K562 (cell line): ENCODE results near the gene DNER. TPM values are rescaled to one million over a fixed set of nuclear protein-coding genes. Genes with fewer than 3 reads are reported as not detected.

Experiments used
- ATAC-seq: fragments of 200-7000 bp; cut with Tn5 transposase; 3 replicates; pipeline ENCODE4 v1.9.1; 2020; ENCODE audit warnings: moderate library complexity
- BruUV-seq: library from RNA; stranded (reverse); fragments of 400-500 nt; replicated peaks from 2 replicates; lab custom pipeline; 2021; lab: Mats Ljungman, UMichigan
- CTCF ChIA-PET: fragments of 300-600 bp; formaldehyde crosslinking; extraction: SDS; loops from one replicate; lab custom pipeline; 2021; ENCODE audit warnings: low intra/inter-chr PET ratio; lab: Yijun Ruan, JAX
- POLR2A ChIA-PET: fragments of 300-600, 350-650 bp; sonication (Branson Sonifier 250); formaldehyde crosslinking; extraction: SDS; loops from one replicate; lab custom pipeline; 2021; ENCODE audit warnings: antibody characterized with exemption, inconsistent platforms; lab: Yijun Ruan, JAX
- DNase-seq, 4 experiments: peaks; one replicate each; pipeline versions ENCODE4 v3.0.0 to v3.0.0-alpha.2; 2011 to 2018; ENCODE audit warnings: low spot score in 3 of 4, mixed read lengths in 3 of 4; ENCODE audit errors: extremely low read depth in 1 of 4
- FAIRE-seq: peaks from 2 replicates; lab custom pipeline; 2011; peaks lifted over from hg19 to GRCh38; lab: Jason Lieb, UNC
- H2AFZ ChIP-seq: 2 replicates; pipeline ENCODE4 v1.6.0; 2011; ENCODE audit warnings: low read depth, low read length, control low read depth, inconsistent platforms
- H3K27ac ChIP-seq: fragments of 200-600 bp; 3 replicates; pipeline ENCODE4 v1.8.0; 2011; ENCODE audit warnings: low read depth, mild to moderate bottlenecking, control low read depth, inconsistent platforms, low read length, moderate library complexity, mixed read lengths; ENCODE audit errors: extremely low read depth
- H3K27me3 ChIP-seq, 2 experiments: fragments of 300-600 bp in 1 of 2; 2 replicates in 1 of 2; 3 replicates in 1 of 2; pipeline versions ENCODE4 v1.6.0 to v1.8.0; 2011; ENCODE audit warnings: inconsistent platforms in 2 of 2, low read length in 2 of 2, mild to moderate bottlenecking in 1 of 2, mixed read lengths in 1 of 2, moderate library complexity in 1 of 2; ENCODE audit not compliant: control insufficient read depth in 2 of 2, insufficient read depth in 2 of 2
- H3K36me3 ChIP-seq: fragments of 300-600 bp; 3 replicates; pipeline ENCODE4 v1.8.0; 2011; ENCODE audit warnings: mild to moderate bottlenecking, low read length, inconsistent platforms; ENCODE audit not compliant: control insufficient read depth, insufficient read depth
- H3K4me1 ChIP-seq, 2 experiments: fragments of 200-600 bp in 1 of 2; replicated peaks in 1 of 2; 2 replicates in 1 of 2; 3 replicates in 1 of 2; pipeline versions ENCODE4 v1.5.1 to v1.8.0; 2011; ENCODE audit warnings: inconsistent platforms in 2 of 2, low read length in 2 of 2, mild to moderate bottlenecking in 1 of 2, mixed read lengths in 1 of 2, moderate library complexity in 1 of 2; ENCODE audit not compliant: control insufficient read depth in 2 of 2, insufficient read depth in 2 of 2
- H3K4me2 ChIP-seq: 2 replicates; pipeline ENCODE4 v1.6.1; 2011; ENCODE audit warnings: low read length, control low read depth, inconsistent platforms, mixed read lengths; ENCODE audit not compliant: insufficient read depth
- H3K4me3 ChIP-seq: fragments of 200-600 bp; sonication (generic), shearing (Covaris generic); 2 replicates; pipeline ENCODE4 v1.5.1; 2016; ENCODE audit warnings: control low read depth, inconsistent platforms
- H3K79me2 ChIP-seq: fragments of 200-600 bp; 3 replicates; pipeline ENCODE4 v1.8.0; 2011; ENCODE audit warnings: low read length, inconsistent platforms; ENCODE audit not compliant: control insufficient read depth, insufficient read depth
- H3K9ac ChIP-seq, 2 experiments: 2 replicates each; pipeline versions ENCODE4 v1.6.0 to v1.6.1; 2011; ENCODE audit warnings: low read depth in 2 of 2, low read length in 2 of 2, control low read depth in 1 of 2, inconsistent platforms in 1 of 2, mild to moderate bottlenecking in 1 of 2, mixed read lengths in 1 of 2; ENCODE audit not compliant: insufficient read depth in 1 of 2
- H3K9me1 ChIP-seq: one replicate; pipeline ENCODE4 v1.6.0; 2011; ENCODE audit warnings: inconsistent platforms, mild to moderate bottlenecking, low read length, moderate library complexity; ENCODE audit not compliant: control insufficient read depth, insufficient read depth
- H3K9me3 ChIP-seq: replicated peaks from 2 replicates; pipeline ENCODE4 v1.5.1; 2011; ENCODE audit warnings: low read depth, low read length, inconsistent platforms; ENCODE audit not compliant: control insufficient read depth, insufficient read depth
- H4K20me1 ChIP-seq: replicated peaks from 2 replicates; pipeline ENCODE4 v1.6.1; 2011; ENCODE audit warnings: low read length, inconsistent platforms, mixed read lengths; ENCODE audit not compliant: control insufficient read depth, insufficient read depth
- BRF1 ChIP-seq: IDR thresholded peaks from 3 replicates; pipeline ENCODE4 v1.6.1; 2011; ENCODE audit warnings: borderline replicate concordance, mild to moderate bottlenecking; ENCODE audit not compliant: insufficient read length; ENCODE audit errors: extremely low read depth
- C11orf30 ChIP-seq: fragments of 450-650 bp; IDR thresholded peaks from 2 replicates; pipeline ENCODE4 v1.6.1; 2016; ENCODE audit warnings: low read depth, mild to moderate bottlenecking
- MAFG ChIP-seq: fragments of 450-650 bp; conservative IDR thresholded peaks from 2 replicates; pipeline ENCODE4 v1.6.1; 2016; ENCODE audit warnings: missing genetic modification characterization, missing compliant biosample characterization
- NCOA4 ChIP-seq: fragments of 450-650 bp; IDR thresholded peaks from 2 replicates; pipeline ENCODE4 v1.6.1; 2018; ENCODE audit warnings: mild to moderate bottlenecking; ENCODE audit not compliant: partially characterized antibody
- NFXL1 ChIP-seq: fragments of 450-650 bp; formaldehyde crosslinking; IDR thresholded peaks from 2 replicates; pipeline ENCODE4 v1.4.0; 2021; ENCODE audit warnings: mild to moderate bottlenecking
- NFYB ChIP-seq: IDR thresholded peaks from 2 replicates; pipeline ENCODE4 v1.6.1; 2011; ENCODE audit warnings: mild to moderate bottlenecking, moderate library complexity; ENCODE audit not compliant: insufficient read length; ENCODE audit errors: extremely low read depth
- POLR2B ChIP-seq: fragments of 450-650 bp; IDR thresholded peaks from 2 replicates; pipeline ENCODE4 v1.6.1; 2018; ENCODE audit warnings: low read depth; ENCODE audit not compliant: partially characterized antibody
- TAF9B ChIP-seq: fragments of 450-650 bp; IDR thresholded peaks from 2 replicates; pipeline ENCODE4 v1.6.1; 2018; ENCODE audit warnings: mild to moderate bottlenecking; ENCODE audit not compliant: partially characterized antibody
- ZFP1 ChIP-seq: fragments of 450-650 bp; formaldehyde crosslinking; IDR thresholded peaks from 2 replicates; pipeline ENCODE4 v1.4.0; 2020; ENCODE audit warnings: mild to moderate bottlenecking, mixed read lengths
- ZNF316 ChIP-seq: fragments of 450-650 bp; IDR thresholded peaks from 2 replicates; pipeline ENCODE4 v1.6.1; 2016
- WGBS: fragments of 100-300 bp; shearing (Covaris generic); methylation state at CpG from one replicate; pipeline ENCODE4 v1.1.6; 2016; ENCODE audit warnings: low coverage, mixed read lengths; ENCODE audit not compliant: insufficient coverage; ENCODE audit errors: missing lambda C conversion rate; 5-methylcytosine and 5-hydroxymethylcytosine counted together
- in situ Hi-C: fragments of 300-500 bp; cut with MboI; formaldehyde crosslinking; loops from 4 replicates; pipeline ENCODE4 v1.15.0; 2018; ENCODE audit warnings: inconsistent platforms, mixed read lengths
- intact Hi-C: fragments of 100-400 bp; cut with micrococcal nuclease; formaldehyde crosslinking; loops from 2 replicates; pipeline ENCODE4 v1.14.2; 2022
- polyA plus RNA-seq, 8 experiments: library from polyadenylated mRNA; depleted of rRNA in 4 of 8; stranded (reverse) in 5 of 8; unstranded in 3 of 8; fragments of >200 nt; fragmentation: Nextera tagmentation in 2 of 8; fragmentation: Illumina TruSeq in 1 of 8; extraction: Ambion mirVana in 2 of 8; extraction: Trizol in 1 of 8; gene quantifications; 2 replicates each; pipeline versions ENCODE4 v1.2.1 to v1.2.3, GENCODE V29; 2011 to 2014; ENCODE audit warnings: inconsistent platforms in 1 of 8, missing spikeins in 1 of 8
- total RNA-seq, 7 experiments: library from RNA; depleted of rRNA in 6 of 7; stranded (reverse); fragments of >200 nt in 6 of 7; fragmentation: Illumina TruSeq in 2 of 7; extraction: Trizol in 2 of 7; gene quantifications; 2 replicates each; pipeline versions ENCODE4 v1.2.1 to v1.2.3, GENCODE V29; 2011 to 2021; ENCODE audit warnings: low replicate concordance in 1 of 7
- TF ChIP-seq, protein P1 (sequence below), 2 experiments: fragments of 450-650 bp in 1 of 2; sonication (generic) in 1 of 2; formaldehyde crosslinking; conservative IDR thresholded peaks; 2 replicates each; pipeline versions ENCODE4 v1.4.0 to v1.8.1; 2020 to 2022; ENCODE audit warnings: mild to moderate bottlenecking in 1 of 2, missing genetic modification reagents in 1 of 2
- TF ChIP-seq, protein P2 (sequence below): fragments of 150-350 bp; conservative IDR thresholded peaks from 2 replicates; pipeline ENCODE4 v1.6.1; 2014; ENCODE audit warnings: low read length

DNER gene
- total and polyA plus RNA-seq, 9 of the 15 experiments (the other 6 are each of a cell fraction or from before 2014, with no cell fraction given): not detected

DNA sequence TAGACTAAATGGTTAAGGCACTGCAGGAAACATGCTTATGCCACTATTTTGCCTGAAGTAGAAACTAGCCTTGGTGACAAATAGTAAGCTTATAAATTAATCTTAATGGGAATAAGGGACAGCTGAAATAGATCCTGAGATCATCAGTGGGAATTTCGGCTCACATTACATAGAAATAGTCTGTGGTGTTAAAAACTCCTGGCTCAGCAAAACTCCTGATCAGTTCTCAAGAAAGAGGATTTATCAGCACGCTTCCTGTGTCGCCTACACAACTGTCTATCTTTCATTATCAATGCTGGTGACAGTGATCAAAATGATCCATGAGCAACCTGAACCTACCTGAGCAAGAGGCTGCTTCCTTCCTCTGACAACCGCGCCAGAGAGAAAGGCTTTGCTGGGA is 17.0 kb upstream of the DNER start:
- Histone ChIP-seq H4K20me1 (no peaks in the 10 kb centered on the region), H3K4me1 (no peaks in the 10 kb centered on the region; a peak in 1 of 5 replicates), H3K79me2 (no peaks in the 10 kb centered on the region), H3K9me1 (no peaks in the 10 kb centered on the region), H3K27ac (no peak overlapping the region), H3K4me2 (no peak overlapping the region), H3K27me3 (no peaks in the 10 kb centered on the region; a peak in 1 of 5 replicates), H3K36me3 (no peaks in the 10 kb centered on the region), H3K9me3 (no peaks in the 10 kb centered on the region), H3K4me3 (no peak overlapping the region), H2AFZ (no peak overlapping the region), H3K9ac (no peak overlapping the region)
- TF ChIP-seq ZNF316 (peak; percentile 26; the same call in 1 of the 2 replicates), MAFG (tag) (peak; percentile 51), C11orf30 (0 out of 2 replicates have a peak, but pooled peaks have one; percentile 10), POLR2B (no peak)
- TF ChIP-seq, protein P1, sequence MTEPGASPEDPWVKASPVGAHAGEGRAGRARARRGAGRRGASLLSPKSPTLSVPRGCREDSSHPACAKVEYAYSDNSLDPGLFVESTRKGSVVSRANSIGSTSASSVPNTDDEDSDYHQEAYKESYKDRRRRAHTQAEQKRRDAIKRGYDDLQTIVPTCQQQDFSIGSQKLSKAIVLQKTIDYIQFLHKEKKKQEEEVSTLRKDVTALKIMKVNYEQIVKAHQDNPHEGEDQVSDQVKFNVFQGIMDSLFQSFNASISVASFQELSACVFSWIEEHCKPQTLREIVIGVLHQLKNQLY (CRISPR knock-in tag; conservative IDR thresholded peaks at IDR 0.05): no peak
- no peak for DNase-seq
- in situ Hi-C loops: no loop called here
- ChIA-PET POLR2A (no interaction called here), CTCF (no interaction called here)
- no peak for ATAC-seq
- intact Hi-C loops: no loop called here
- 4% methylated on average over 5 of the region's 5 CpGs for WGBS
- BruUV-seq: no TSS peak
- FAIRE-seq: no peak

DNA sequence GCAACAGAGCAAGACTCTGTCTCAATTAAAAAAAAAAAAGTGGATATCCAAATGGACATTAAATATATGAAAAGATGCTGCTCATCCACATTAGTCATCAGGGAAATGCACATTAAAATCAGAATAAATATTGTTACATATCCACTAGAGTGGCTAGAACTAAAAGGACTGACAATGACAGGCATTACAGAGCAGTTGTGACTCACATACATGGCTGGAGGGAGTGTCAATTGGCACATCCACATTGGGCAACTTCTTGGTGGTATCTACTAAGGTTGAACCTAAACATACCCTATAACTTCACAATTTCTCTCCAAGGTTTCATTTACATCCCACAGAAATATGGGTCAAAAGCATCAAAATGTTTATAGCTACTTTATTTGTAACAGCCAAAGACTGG is 14.0 kb upstream of the DNER start:
- no TSS peak for BruUV-seq
- no peak overlapping the region for H3K27ac ChIP-seq
- TF ChIP-seq BRF1: no peak
- no peak for TF ChIP-seq TAF9B
- TF ChIP-seq NFYB: no peak
- TF ChIP-seq NFXL1 (CRISPR knock-in tag): no peak
- no peak for TF ChIP-seq ZFP1
- no peak for TF ChIP-seq NCOA4
- TF ChIP-seq, protein P2, sequence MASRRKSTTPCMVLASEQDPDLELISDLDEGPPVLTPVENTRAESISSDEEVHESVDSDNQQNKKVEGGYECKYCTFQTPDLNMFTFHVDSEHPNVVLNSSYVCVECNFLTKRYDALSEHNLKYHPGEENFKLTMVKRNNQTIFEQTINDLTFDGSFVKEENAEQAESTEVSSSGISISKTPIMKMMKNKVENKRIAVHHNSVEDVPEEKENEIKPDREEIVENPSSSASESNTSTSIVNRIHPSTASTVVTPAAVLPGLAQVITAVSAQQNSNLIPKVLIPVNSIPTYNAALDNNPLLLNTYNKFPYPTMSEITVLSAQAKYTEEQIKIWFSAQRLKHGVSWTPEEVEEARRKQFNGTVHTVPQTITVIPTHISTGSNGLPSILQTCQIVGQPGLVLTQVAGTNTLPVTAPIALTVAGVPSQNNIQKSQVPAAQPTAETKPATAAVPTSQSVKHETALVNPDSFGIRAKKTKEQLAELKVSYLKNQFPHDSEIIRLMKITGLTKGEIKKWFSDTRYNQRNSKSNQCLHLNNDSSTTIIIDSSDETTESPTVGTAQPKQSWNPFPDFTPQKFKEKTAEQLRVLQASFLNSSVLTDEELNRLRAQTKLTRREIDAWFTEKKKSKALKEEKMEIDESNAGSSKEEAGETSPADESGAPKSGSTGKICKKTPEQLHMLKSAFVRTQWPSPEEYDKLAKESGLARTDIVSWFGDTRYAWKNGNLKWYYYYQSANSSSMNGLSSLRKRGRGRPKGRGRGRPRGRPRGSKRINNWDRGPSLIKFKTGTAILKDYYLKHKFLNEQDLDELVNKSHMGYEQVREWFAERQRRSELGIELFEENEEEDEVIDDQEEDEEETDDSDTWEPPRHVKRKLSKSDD: no peak

More for the DNA sequence above, 14.0 kb upstream of the DNER start:
- in situ Hi-C loops: no loop called here
- intact Hi-C loops: no loop called here
- CTCF ChIA-PET: no interaction called here
- H4K20me1 ChIP-seq: no peaks in the 10 kb centered on the region
- H3K4me3 ChIP-seq: no peak overlapping the region
- H3K36me3 ChIP-seq: no peaks in the 10 kb centered on the region
- no peak overlapping the region for H3K9ac ChIP-seq
- no peaks in the 10 kb centered on the region for H3K9me3 ChIP-seq
- H3K27me3 ChIP-seq: no peaks in the 10 kb centered on the region; a peak in 1 of 5 replicates
- ATAC-seq: no peak
- DNase-seq: no peak
- H3K79me2 ChIP-seq: no peaks in the 10 kb centered on the region
- H3K9me1 ChIP-seq: no peaks in the 10 kb centered on the region
- H2AFZ ChIP-seq: no peak overlapping the region
- no peak for FAIRE-seq
- H3K4me2 ChIP-seq: no peak overlapping the region
- POLR2A ChIA-PET: no interaction called here
- H3K4me1 ChIP-seq: no peaks in the 10 kb centered on the region; a peak in 1 of 5 replicates
